ENCODE data around the gene OR8B2. TPM values are rescaled to one million over a fixed set of nuclear protein-coding genes. Genes with fewer than 3 reads are reported as not detected.
A peak's percentile ranks its signal among the peaks of the same experiment; 100 is the strongest.

Gene OR8B2, protein sequence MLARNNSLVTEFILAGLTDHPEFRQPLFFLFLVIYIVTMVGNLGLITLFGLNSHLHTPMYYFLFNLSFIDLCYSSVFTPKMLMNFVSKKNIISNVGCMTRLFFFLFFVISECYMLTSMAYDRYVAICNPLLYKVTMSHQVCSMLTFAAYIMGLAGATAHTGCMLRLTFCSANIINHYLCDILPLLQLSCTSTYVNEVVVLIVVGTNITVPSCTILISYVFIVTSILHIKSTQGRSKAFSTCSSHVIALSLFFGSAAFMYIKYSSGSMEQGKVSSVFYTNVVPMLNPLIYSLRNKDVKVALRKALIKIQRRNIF
- not detected for total RNA-seq

DNA sequence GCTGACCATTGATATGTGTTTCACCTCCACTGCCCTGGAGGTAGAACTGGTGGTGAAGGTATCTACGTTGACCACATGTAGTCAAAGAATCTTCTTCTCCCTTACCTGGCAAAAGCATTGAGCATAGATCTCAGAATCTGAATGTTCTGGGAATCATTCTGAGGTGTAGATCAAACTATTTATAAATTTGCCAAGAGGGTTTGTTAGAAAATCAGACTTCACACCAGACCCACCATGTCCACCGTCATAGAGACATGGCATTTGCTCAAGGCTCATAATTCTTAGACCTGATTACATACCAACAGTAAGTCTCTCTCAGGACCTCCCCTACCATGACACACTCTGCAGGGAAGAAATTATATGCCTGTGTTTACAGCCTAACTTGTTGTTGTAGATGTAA is at the start of gene OR8B2:
OR8B2 (minus strand) TSS at position 101 of the 400 bp plus-strand sequence. CDS start 1,156 bp downstream, outside the sequence.
- H3K4me1 Mint-ChIP-seq (ENCODE audit: low read depth) = no peaks in the 10 kb centered on the region
- H3K36me3 Mint-ChIP-seq (ENCODE audit: low read depth) = no peaks in the 10 kb centered on the region
- DNase-seq (no peak), ATAC-seq (no peak)
- TF ChIP-seq, protein P1, sequence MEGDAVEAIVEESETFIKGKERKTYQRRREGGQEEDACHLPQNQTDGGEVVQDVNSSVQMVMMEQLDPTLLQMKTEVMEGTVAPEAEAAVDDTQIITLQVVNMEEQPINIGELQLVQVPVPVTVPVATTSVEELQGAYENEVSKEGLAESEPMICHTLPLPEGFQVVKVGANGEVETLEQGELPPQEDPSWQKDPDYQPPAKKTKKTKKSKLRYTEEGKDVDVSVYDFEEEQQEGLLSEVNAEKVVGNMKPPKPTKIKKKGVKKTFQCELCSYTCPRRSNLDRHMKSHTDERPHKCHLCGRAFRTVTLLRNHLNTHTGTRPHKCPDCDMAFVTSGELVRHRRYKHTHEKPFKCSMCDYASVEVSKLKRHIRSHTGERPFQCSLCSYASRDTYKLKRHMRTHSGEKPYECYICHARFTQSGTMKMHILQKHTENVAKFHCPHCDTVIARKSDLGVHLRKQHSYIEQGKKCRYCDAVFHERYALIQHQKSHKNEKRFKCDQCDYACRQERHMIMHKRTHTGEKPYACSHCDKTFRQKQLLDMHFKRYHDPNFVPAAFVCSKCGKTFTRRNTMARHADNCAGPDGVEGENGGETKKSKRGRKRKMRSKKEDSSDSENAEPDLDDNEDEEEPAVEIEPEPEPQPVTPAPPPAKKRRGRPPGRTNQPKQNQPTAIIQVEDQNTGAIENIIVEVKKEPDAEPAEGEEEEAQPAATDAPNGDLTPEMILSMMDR (IDR thresholded peaks at IDR 0.05) = no peak
- CTCF ChIA-PET = no interaction called here
- no peak within 1 kb of the TSS for H3K27ac Mint-ChIP-seq
- POLR2A ChIA-PET = no interaction called here
- intact Hi-C loops (cut with micrococcal nuclease) = no loop called here
- H3K27me3 Mint-ChIP-seq = no peaks in the 10 kb centered on the region
- H3K4me3 Mint-ChIP-seq = no peak within 1 kb of the TSS
- no peaks in the 10 kb centered on the region for H3K9me3 Mint-ChIP-seq

DNA sequence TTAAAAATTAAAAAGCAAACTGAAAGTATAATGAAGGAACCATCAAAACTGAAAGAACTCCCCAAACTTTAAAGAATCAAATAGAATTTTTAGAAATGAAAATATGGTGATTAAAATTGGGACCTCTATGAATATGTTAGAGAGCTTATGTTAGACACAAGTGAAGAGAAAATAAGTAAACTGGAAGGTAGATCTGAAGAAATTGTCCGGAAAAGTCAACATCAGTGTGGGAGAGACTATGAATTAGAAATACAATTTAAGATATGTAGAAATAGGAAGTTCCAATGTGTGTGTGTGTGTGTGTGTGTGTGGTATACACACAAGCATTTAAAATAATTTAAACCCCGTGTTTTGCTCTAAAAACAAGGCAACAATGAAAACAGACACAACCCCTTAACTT is 45.3 kb upstream of the OR8B2 start:
- H3K4me1 Mint-ChIP-seq (ENCODE audit: low read depth) = no peaks in the 10 kb centered on the region
- no peaks in the 10 kb centered on the region for H3K27me3 Mint-ChIP-seq
- ATAC-seq (no peak), DNase-seq (no peak)
- H3K27ac Mint-ChIP-seq = no peak overlapping the region
- intact Hi-C loops (cut with micrococcal nuclease) = no loop called here
- peaks cover 2% of the 10 kb centered on the region for H3K9me3 Mint-ChIP-seq
- POLR2A ChIA-PET = no interaction called here
- no peaks in the 10 kb centered on the region for H3K36me3 Mint-ChIP-seq (ENCODE audit: low read depth)
- TF ChIP-seq, protein P1 (IDR thresholded peaks at IDR 0.05) = no peak
- CTCF ChIA-PET = interaction anchor here (2.2 kb wide), 1 partner anchor 27 kb away, joined by 12 read pairs; no protein-coding TSS in a partner anchor
- no peak overlapping the region for H3K4me3 Mint-ChIP-seq

DNA sequence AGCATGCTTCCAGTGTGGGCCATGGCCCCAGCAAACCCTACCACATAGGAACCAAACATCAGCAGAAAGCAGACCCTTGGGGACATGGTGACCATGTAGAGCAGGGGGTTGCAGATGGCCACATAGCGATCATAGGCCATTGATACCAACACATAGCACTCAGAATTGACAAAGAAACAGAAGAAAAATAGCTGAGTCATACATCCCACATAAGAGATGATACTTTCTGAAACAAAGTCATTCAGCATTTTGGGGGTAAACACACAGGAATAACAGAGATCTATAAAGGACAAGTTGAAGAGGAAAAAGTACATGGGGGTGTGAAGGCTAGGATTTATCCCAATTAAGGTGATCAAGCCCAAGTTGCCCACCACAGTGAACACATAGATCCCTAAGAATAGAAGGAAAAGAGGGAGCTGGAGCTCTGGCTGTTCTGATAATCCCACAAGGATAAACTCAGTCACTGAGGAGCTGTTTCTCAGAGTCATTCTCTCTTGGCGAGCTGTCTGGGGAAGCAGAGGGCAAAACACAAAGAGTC is 40.2 kb upstream of the OR8B2 start, which contains the start of gene OR8B4:
OR8B4 (minus strand) TSS at position 488 of the 538 bp plus-strand sequence; CDS start at position 488, 0 bp downstream.
- Mint-ChIP-seq H3K4me3 (no peak within 1 kb of the TSS), H3K4me1 (ENCODE audit: low read depth) (no peaks in the 10 kb centered on the region), H3K27me3 (peaks cover 11% of the 10 kb centered on the region), H3K36me3 (ENCODE audit: low read depth) (no peaks in the 10 kb centered on the region), H3K9me3 (no peaks in the 10 kb centered on the region), H3K27ac (no peak within 1 kb of the TSS)
- TF ChIP-seq, protein P1 (IDR thresholded peaks at IDR 0.05) = no peak
- CTCF ChIA-PET = interaction anchor here (0.9 kb wide), 1 partner anchor 9 kb away, joined by 3 read pairs; no protein-coding TSS in a partner anchor
- intact Hi-C loops (cut with micrococcal nuclease) = no loop called here
- no peak for DNase-seq
- no peak for ATAC-seq
- POLR2A ChIA-PET = no interaction called here

DNA sequence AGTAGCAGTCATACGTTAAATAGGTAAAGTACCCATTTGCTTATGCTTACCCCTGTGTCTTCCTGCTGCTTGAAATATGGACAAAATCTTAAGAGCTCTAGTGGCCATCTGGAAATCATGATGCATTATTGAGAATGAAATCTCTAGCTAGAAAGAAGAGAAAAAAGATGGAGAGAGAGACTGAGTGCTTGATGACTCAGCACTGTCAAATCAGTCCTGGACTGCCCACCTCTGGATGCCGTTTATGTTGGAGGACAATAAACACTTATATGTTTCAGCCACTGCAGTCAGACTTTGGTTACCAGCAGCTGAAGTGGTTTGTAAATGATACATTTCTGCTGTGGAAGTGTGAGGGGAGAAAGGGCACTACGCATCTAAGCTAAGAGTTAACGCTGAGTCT is 36.7 kb upstream of the OR8B2 start:
- Mint-ChIP-seq H3K9me3 (no peaks in the 10 kb centered on the region), H3K27me3 (peaks cover 14% of the 10 kb centered on the region), H3K36me3 (ENCODE audit: low read depth) (no peaks in the 10 kb centered on the region), H3K4me1 (ENCODE audit: low read depth) (no peaks in the 10 kb centered on the region), H3K27ac (no peak overlapping the region), H3K4me3 (no peak overlapping the region)
- intact Hi-C loops (cut with micrococcal nuclease) = no loop called here
- DNase-seq = no peak
- no peak for ATAC-seq
- TF ChIP-seq, protein P1 (IDR thresholded peaks at IDR 0.05) = no peak
- ChIA-PET CTCF (interaction anchor here (1.2 to 2.3 kb wide), 2 partner anchors 19 to 164 kb away, joined by 4 to 6 read pairs; no protein-coding TSS in a partner anchor), POLR2A (no interaction called here)

DNA sequence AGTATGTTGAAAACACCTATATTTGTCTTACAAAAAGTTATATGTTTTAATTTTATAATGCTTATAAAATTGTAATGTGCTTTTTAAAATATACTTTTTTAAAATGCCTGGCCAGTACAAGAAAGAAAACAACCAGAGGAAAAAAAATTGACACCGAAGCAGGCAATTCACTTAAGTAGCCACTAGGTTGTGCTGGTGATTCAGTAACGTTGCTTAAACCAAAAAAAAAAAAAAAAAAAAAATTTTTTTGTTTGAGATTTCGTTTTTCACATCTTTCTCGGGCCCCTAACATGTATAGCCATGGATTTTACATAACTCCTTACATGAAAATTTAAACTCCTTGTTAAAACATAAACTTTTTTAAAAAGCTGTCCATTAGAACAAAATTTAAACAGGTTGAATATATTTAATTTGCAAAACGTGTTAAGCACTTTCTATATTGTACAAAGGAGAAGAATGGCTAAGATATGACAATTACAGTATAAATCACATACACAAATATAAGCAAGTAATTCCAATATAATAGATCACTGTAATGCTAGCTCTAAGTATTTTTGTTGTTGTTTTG is 31.1 kb upstream of the OR8B2 start:
- POLR2A ChIA-PET = no interaction called here
- Mint-ChIP-seq H3K9me3 (no peaks in the 10 kb centered on the region), H3K36me3 (ENCODE audit: low read depth) (no peaks in the 10 kb centered on the region), H3K27me3 (peaks cover 8% of the 10 kb centered on the region), H3K4me3 (no peak overlapping the region), H3K4me1 (ENCODE audit: low read depth) (no peaks in the 10 kb centered on the region), H3K27ac (no peak overlapping the region)
- DNase-seq (no peak), ATAC-seq (no peak)
- intact Hi-C loops (cut with micrococcal nuclease) = loop anchor here (2.0 kb wide), 1 partner anchor 171 kb away; no protein-coding TSS in a partner anchor
- CTCF ChIA-PET = interaction anchor here (0.7 to 1.8 kb wide), 10 partner anchors 9 to 348 kb away, joined by 3 to 16 read pairs (median 4); partner anchors contain the start of gene OR8B4
- TF ChIP-seq, protein P1 (IDR thresholded peaks at IDR 0.05) = peak; percentile 82
